GM12878 (cell line): Measurements from ENCODE around the gene PFKL. TPM values are rescaled to one million over a fixed set of nuclear protein-coding genes. Genes with fewer than 3 reads are reported as not detected.

Source experiments
- ATAC-seq: fragments of 200-7000 bp; cut with Tn5 transposase; 3 replicates; pipeline ENCODE4 v1.9.1; 2020; ENCODE audit warnings: mild to moderate bottlenecking, moderate library complexity
- BruUV-seq: library from RNA; stranded (reverse); fragments of 400-500 nt; replicated peaks from 2 replicates; lab custom pipeline; 2021; lab: Mats Ljungman, UMichigan
- CTCF ChIA-PET: fragments of 300-600 bp; sonication (Branson Sonifier 250); formaldehyde crosslinking; extraction: SDS; loops from one replicate; lab custom pipeline; 2021; ENCODE audit warnings: inconsistent platforms; lab: Yijun Ruan, JAX
- POLR2A ChIA-PET: fragments of 350-600 bp; formaldehyde crosslinking; extraction: SDS; loops from one replicate; lab custom pipeline; 2021; ENCODE audit warnings: inconsistent platforms; lab: Charles Lee
- RAD21 ChIA-PET: fragments of 300-600 bp; sonication (Branson Sonifier 250); formaldehyde crosslinking; loops from one replicate; lab custom pipeline; 2023; ENCODE audit warnings: antibody characterized with exemption; ENCODE audit not compliant: unreplicated experiment; lab: Charles Lee
- SMC1A ChIA-PET: fragments of 300-600 bp; sonication (Branson Sonifier 250); formaldehyde crosslinking; loops from one replicate; lab custom pipeline; 2023; ENCODE audit not compliant: unreplicated experiment, uncharacterized antibody; lab: Charles Lee
- DNase-seq: peaks from one replicate; pipeline ENCODE4 v3.0.0-alpha.2; 2011; ENCODE audit warnings: low read depth, low spot score
- FAIRE-seq: peaks from 3 replicates; lab custom pipeline; 2011; peaks lifted over from hg19 to GRCh38; lab: Jason Lieb, UNC
- H2AFZ ChIP-seq: 2 replicates; pipeline ENCODE4 v1.6.0; 2011; ENCODE audit warnings: low read depth, low read length, control low read depth; ENCODE audit not compliant: control insufficient read depth
- H3K27ac ChIP-seq: 2 replicates; pipeline ENCODE4 v1.5.1; 2011; ENCODE audit warnings: control low read depth; ENCODE audit not compliant: control insufficient read depth, insufficient read depth
- H3K27me3 ChIP-seq, 2 experiments: replicated peaks in 1 of 2; 2 replicates each; pipeline versions ENCODE4 v1.6.0 to v1.6.1; 2011; ENCODE audit warnings: low read length in 1 of 2; ENCODE audit not compliant: control insufficient read depth in 2 of 2, insufficient read depth in 2 of 2
- H3K36me3 ChIP-seq, 2 experiments: 2 replicates each; pipeline ENCODE4 v1.5.1; 2011; ENCODE audit warnings: low read length in 1 of 2; ENCODE audit not compliant: control insufficient read depth in 2 of 2, insufficient read depth in 2 of 2
- H3K4me1 ChIP-seq: 2 replicates; pipeline ENCODE4 v1.6.1; 2011; ENCODE audit warnings: mild to moderate bottlenecking, low read length, moderate library complexity, mixed read lengths; ENCODE audit not compliant: control insufficient read depth, insufficient read depth
- H3K4me2 ChIP-seq: 2 replicates; pipeline ENCODE4 v1.6.0; 2011; ENCODE audit warnings: control low read depth; ENCODE audit not compliant: control insufficient read depth, insufficient read depth
- H3K4me3 ChIP-seq: fragments of 200-600 bp; sonication (generic); 2 replicates; pipeline ENCODE4 v1.5.1; 2016
- H3K79me2 ChIP-seq: 2 replicates; pipeline ENCODE4 v1.6.0; 2011; ENCODE audit warnings: low read length; ENCODE audit not compliant: control insufficient read depth, insufficient read depth
- H3K9ac ChIP-seq: 2 replicates; pipeline ENCODE4 v1.8.0; 2011; ENCODE audit warnings: low read length, control low read depth, mixed read lengths; ENCODE audit not compliant: control insufficient read depth, insufficient read depth
- H3K9me3 ChIP-seq: replicated peaks from 3 replicates; pipeline ENCODE4 v1.5.1; 2011; ENCODE audit warnings: mild to moderate bottlenecking, low read length; ENCODE audit not compliant: control insufficient read depth, insufficient read depth
- H4K20me1 ChIP-seq: 2 replicates; pipeline ENCODE4 v1.6.0; 2011; ENCODE audit not compliant: control insufficient read depth, insufficient read depth
- BCL11A ChIP-seq: IDR thresholded peaks from 2 replicates; pipeline ENCODE4 v1.6.1; 2011; ENCODE audit warnings: low read depth, low read length
- FOXM1 ChIP-seq: IDR thresholded peaks from 2 replicates; pipeline ENCODE4 v1.6.1; 2012; ENCODE audit warnings: low read depth, mild to moderate bottlenecking, inconsistent platforms, low read length, moderate library complexity
- JUND ChIP-seq: IDR thresholded peaks from 2 replicates; pipeline ENCODE4 v1.6.1; 2012; ENCODE audit warnings: low read depth, mild to moderate bottlenecking, low read length, improper control_type of control experiment, moderate library complexity
- NR2C2 ChIP-seq: IDR thresholded peaks from 2 replicates; pipeline ENCODE4 v1.6.1; 2011; ENCODE audit warnings: borderline replicate concordance, low read depth; ENCODE audit not compliant: control insufficient read depth, insufficient read length
- PKNOX1 ChIP-seq: fragments of 450-650 bp; IDR thresholded peaks from 2 replicates; pipeline ENCODE4 v1.6.1; 2016; ENCODE audit warnings: mild to moderate bottlenecking
- POLR2AphosphoS2 ChIP-seq: IDR thresholded peaks from 2 replicates; pipeline ENCODE4 v1.6.1; 2011; ENCODE audit warnings: low read depth, mild to moderate bottlenecking, low read length, improper control_type of control experiment, moderate library complexity
- SIN3A ChIP-seq: IDR thresholded peaks from 2 replicates; pipeline ENCODE4 v1.6.1; 2012; ENCODE audit warnings: low read depth, low read length, improper control_type of control experiment
- ZBTB4 ChIP-seq: fragments of 450-650 bp; formaldehyde crosslinking; IDR thresholded peaks from 2 replicates; pipeline ENCODE4 v1.4.0; 2022; ENCODE audit warnings: mild to moderate bottlenecking, moderate library complexity
- WGBS: methylation state at CpG from one replicate; pipeline ENCODE4 v1.1.6; 2016; ENCODE audit warnings: low lambda C conversion rate; ENCODE audit not compliant: insufficient replicate concordance, insufficient coverage; ENCODE audit errors: missing lambda C conversion rate; 5-methylcytosine and 5-hydroxymethylcytosine counted together
- in situ Hi-C: fragments of 300-500 bp; cut with MboI; formaldehyde crosslinking; loops from 9 replicates; pipeline ENCODE4 v1.14.3; 2018; ENCODE audit warnings: mixed read lengths
- intact Hi-C: fragments of 100-400 bp; cut with micrococcal nuclease; formaldehyde crosslinking; loops from one replicate; pipeline ENCODE4 v1.14.2; 2022; ENCODE audit not compliant: unreplicated experiment
- polyA plus RNA-seq, 11 experiments: library from polyadenylated mRNA; depleted of rRNA in 4 of 11; unstranded in 6 of 11; stranded (reverse) in 5 of 11; fragments of >200 nt; fragmentation: Nextera tagmentation in 4 of 11; fragmentation: Illumina TruSeq in 1 of 11; extraction: Ambion mirVana in 4 of 11; extraction: Trizol in 1 of 11; gene quantifications; 1 replicate in 1 of 11; 2 replicates in 10 of 11; pipeline versions ENCODE4 v1.2.1 to v1.2.3, GENCODE V29; 2011 to 2016; ENCODE audit warnings: inconsistent platforms in 2 of 11, missing spikeins in 2 of 11, low read depth in 1 of 11
- total RNA-seq, 4 experiments: library from RNA; depleted of rRNA in 3 of 4; stranded (reverse); fragments of >200 nt in 3 of 4; fragmentation: Illumina TruSeq in 1 of 4; extraction: Trizol in 1 of 4; gene quantifications; 2 replicates each; pipeline versions ENCODE4 v1.2.1 to v1.2.3, GENCODE V29; 2013 to 2021

Gene PFKL
- total and polyA plus RNA-seq, 10 of the 15 experiments (the other 5 are each of a cell fraction or from before 2014, with no cell fraction given), result 1.2 to 192 (median 112) TPM

- Histone ChIP-seq H3K9ac (no peak within 1 kb of the TSS), H3K36me3 (no peaks in the 10 kb centered on the region), H3K27me3 (no peaks in the 10 kb centered on the region), H2AFZ (no peak within 1 kb of the TSS), H3K4me2 (no peak within 1 kb of the TSS), H4K20me1 (no peaks in the 10 kb centered on the region), H3K79me2 (no peaks in the 10 kb centered on the region), H3K9me3 (no peaks in the 10 kb centered on the region), H3K4me3 (no peak within 1 kb of the TSS), H3K27ac (no peak within 1 kb of the TSS), H3K4me1 (no peaks in the 10 kb centered on the region; the same call in 1 of the 2 replicates)
- POLR2A ChIA-PET, result no interaction called here
- BruUV-seq, result no TSS peak
- in situ Hi-C loops (no loop called here), intact Hi-C loops (no loop called here)
- SMC1A ChIA-PET, result interaction anchor here (1.2 kb wide), 1 partner anchor 35 kb away, joined by 3 read pairs; no protein-coding TSS in a partner anchor
- FAIRE-seq, result no peak
- 66% methylated on average over 12 of the region's 19 CpGs for WGBS
- no peak for ATAC-seq
- no peak for DNase-seq
- RAD21 ChIA-PET, result no interaction called here
- CTCF ChIA-PET, result no interaction called here
- TF ChIP-seq NR2C2 (no peak), POLR2AphosphoS2 (no peak), FOXM1 (no peak), SIN3A (no peak), PKNOX1 (no peak), JUND (no peak), ZBTB4 (CRISPR knock-in tag) (no peak), BCL11A (no peak)
These were observed 38.1 kb upstream of the PFKL start, which contains the start of gene DNMT3L for GRCh38 chr21:44261675-44262295. DNMT3L (minus strand) TSS chr21:44261897; CDS start chr21:44261259, 638 bp downstream.
